ENCODE results near the gene PRSS27.
"Not testable (repeated sequence)": the region's sequence is repeated elsewhere in the genome, so short reads cannot be mapped to it uniquely, and the experiment has no call there.

DNA sequence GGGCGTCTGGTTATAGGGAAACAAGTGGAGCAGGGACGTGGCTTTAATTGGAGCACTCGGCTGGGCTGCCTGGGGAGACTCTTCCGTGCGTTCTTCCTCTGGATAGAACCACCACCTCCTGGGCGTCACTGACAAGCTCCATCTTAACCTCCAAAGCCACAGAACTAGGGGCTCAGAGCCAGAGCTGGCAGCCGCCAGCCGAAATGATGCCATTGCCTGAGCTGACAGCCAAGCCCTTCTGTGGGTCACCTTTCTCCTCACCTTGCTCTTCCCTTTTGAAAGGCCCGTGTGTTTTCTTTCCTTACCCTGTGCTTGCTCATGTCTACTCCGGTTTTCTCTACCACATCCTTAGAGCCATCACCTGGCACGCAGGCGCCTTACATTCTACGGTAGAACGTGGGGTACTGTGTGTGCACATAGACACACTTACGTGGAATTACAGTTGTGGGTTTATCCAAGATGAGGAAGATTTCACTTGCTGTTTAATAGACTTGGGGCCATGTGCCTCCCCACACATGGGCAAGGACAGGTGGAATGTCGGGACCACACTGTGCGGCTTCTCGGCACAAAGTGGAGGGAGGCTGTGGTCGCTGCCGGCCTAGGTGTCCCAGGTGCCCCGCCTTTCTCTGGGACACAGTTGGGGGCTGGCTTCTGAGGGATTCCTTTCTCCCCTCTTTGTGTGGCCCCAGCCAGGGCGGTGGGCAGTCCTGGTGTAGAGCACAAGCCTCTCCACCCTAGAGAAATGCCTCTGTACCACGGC lies 41.6 kb downstream of the PRSS27 start:
- TF ChIP-seq, protein P1, sequence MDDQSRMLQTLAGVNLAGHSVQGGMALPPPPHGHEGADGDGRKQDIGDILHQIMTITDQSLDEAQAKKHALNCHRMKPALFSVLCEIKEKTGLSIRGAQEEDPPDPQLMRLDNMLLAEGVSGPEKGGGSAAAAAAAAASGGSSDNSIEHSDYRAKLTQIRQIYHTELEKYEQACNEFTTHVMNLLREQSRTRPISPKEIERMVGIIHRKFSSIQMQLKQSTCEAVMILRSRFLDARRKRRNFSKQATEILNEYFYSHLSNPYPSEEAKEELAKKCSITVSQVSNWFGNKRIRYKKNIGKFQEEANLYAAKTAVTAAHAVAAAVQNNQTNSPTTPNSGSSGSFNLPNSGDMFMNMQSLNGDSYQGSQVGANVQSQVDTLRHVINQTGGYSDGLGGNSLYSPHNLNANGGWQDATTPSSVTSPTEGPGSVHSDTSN (IDR thresholded peaks at IDR 0.05), result not testable (repeated sequence)
- TF ChIP-seq, protein P2, sequence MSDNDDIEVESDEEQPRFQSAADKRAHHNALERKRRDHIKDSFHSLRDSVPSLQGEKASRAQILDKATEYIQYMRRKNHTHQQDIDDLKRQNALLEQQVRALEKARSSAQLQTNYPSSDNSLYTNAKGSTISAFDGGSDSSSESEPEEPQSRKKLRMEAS (IDR thresholded peaks at IDR 0.05; ENCODE audit: low read depth), result not testable (repeated sequence)
- not testable (repeated sequence) for TF ChIP-seq FOXM1 (IDR thresholded peaks at IDR 0.05; ENCODE audit: low read depth); NFIC (IDR thresholded peaks at IDR 0.05; ENCODE audit: borderline replicate concordance); YY1 (IDR thresholded peaks at IDR 0.05; ENCODE audit: low read depth); RFX5 (IDR thresholded peaks at IDR 0.05; ENCODE audit: low read length); GATA2 (CRISPR knock-in tag; IDR thresholded peaks at IDR 0.05); POLR2AphosphoS5 (IDR thresholded peaks at IDR 0.05; ENCODE audit: low read depth, low read length); TAF1 (IDR thresholded peaks at IDR 0.05; ENCODE audit: borderline replicate concordance, low read depth, low read length); EP300 (IDR thresholded peaks at IDR 0.05; ENCODE audit: borderline replicate concordance in 1 of 2, low read depth in 1 of 2, low read length in 1 of 2)
- TF ChIP-seq, protein P3, sequence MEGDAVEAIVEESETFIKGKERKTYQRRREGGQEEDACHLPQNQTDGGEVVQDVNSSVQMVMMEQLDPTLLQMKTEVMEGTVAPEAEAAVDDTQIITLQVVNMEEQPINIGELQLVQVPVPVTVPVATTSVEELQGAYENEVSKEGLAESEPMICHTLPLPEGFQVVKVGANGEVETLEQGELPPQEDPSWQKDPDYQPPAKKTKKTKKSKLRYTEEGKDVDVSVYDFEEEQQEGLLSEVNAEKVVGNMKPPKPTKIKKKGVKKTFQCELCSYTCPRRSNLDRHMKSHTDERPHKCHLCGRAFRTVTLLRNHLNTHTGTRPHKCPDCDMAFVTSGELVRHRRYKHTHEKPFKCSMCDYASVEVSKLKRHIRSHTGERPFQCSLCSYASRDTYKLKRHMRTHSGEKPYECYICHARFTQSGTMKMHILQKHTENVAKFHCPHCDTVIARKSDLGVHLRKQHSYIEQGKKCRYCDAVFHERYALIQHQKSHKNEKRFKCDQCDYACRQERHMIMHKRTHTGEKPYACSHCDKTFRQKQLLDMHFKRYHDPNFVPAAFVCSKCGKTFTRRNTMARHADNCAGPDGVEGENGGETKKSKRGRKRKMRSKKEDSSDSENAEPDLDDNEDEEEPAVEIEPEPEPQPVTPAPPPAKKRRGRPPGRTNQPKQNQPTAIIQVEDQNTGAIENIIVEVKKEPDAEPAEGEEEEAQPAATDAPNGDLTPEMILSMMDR (IDR thresholded peaks at IDR 0.05), result not testable (repeated sequence)
